HL-60 (cell line): ENCODE measurements around the gene RAX2.

Experiments used
- CTCF ChIP-seq: IDR thresholded peaks from one replicate; pipeline ENCODE4 v1.5.1; 2011; ENCODE audit warnings: low read length, control low read depth, inconsistent platforms; ENCODE audit not compliant: insufficient read depth
- REST ChIP-seq: IDR thresholded peaks from 2 replicates; pipeline ENCODE4 v1.6.1; 2012; ENCODE audit warnings: low read depth; ENCODE audit not compliant: insufficient replicate concordance

- TF ChIP-seq CTCF (no peak), REST (no peak)
These were observed 31.3 kb upstream of the RAX2 start for GRCh38 chr19:3803114-3803888.
